Activated naive CD8-positive, alpha-beta T cell (primary cell): ENCODE results near the gene STX1A.
A peak's percentile ranks its signal among the peaks of the same experiment; 100 is the strongest.

Experiments used
- H3K27ac Mint-ChIP-seq: one replicate; pipeline ENCODE4 v1.8.0; 2021; ENCODE audit warnings: mixed read lengths
- H3K27me3 Mint-ChIP-seq: one replicate; pipeline ENCODE4 v1.8.0; 2021; ENCODE audit warnings: mixed read lengths
- H3K36me3 Mint-ChIP-seq: one replicate; pipeline ENCODE4 v1.8.0; 2021; ENCODE audit warnings: mixed read lengths
- H3K4me1 Mint-ChIP-seq: one replicate; pipeline ENCODE4 v1.8.0; 2021; ENCODE audit warnings: low read depth, mixed read lengths
- H3K4me3 Mint-ChIP-seq: one replicate; pipeline ENCODE4 v1.8.0; 2021; ENCODE audit warnings: mild to moderate bottlenecking, mixed read lengths
- H3K9me3 Mint-ChIP-seq: one replicate; pipeline ENCODE4 v1.8.0; 2021; ENCODE audit warnings: low read depth, mixed read lengths

Gene STX1A

GRCh38 chr7:73718905-73719805 lies at the start of gene STX1A:
Gene STX1A, minus strand, starts transcription at chr7:73719669. Its CDS starts 38 bp downstream, at chr7:73719631.
- H3K4me3 Mint-ChIP-seq = peak within 1 kb of the TSS; percentile 89
- H3K27me3 Mint-ChIP-seq = no peaks in the 10 kb centered on the region
- no peaks in the 10 kb centered on the region for H3K9me3 Mint-ChIP-seq
- peaks cover 2% of the 10 kb centered on the region for H3K36me3 Mint-ChIP-seq
- peak within 1 kb of the TSS; percentile 22 for H3K27ac Mint-ChIP-seq
- H3K4me1 Mint-ChIP-seq = peaks cover 29% of the 10 kb centered on the region

GRCh38 chr7:73768641-73769480 lies 49.4 kb upstream of the STX1A start:
- Mint-ChIP-seq H3K9me3 (no peaks in the 10 kb centered on the region), H3K4me1 (peaks cover 6% of the 10 kb centered on the region), H3K36me3 (no peaks in the 10 kb centered on the region), H3K4me3 (no peak overlapping the region), H3K27me3 (peaks cover 12% of the 10 kb centered on the region), H3K27ac (no peak overlapping the region)

GRCh38 chr7:73766556-73767229 lies 47.2 kb upstream of the STX1A start:
- Mint-ChIP-seq H3K27ac (no peak overlapping the region), H3K9me3 (no peaks in the 10 kb centered on the region), H3K36me3 (no peaks in the 10 kb centered on the region), H3K4me3 (no peak overlapping the region), H3K4me1 (peaks cover 6% of the 10 kb centered on the region), H3K27me3 (peaks cover 5% of the 10 kb centered on the region)

- Mint-ChIP-seq H3K9me3 (no peaks in the 10 kb centered on the region), H3K4me3 (no peak overlapping the region), H3K27ac (no peak overlapping the region), H3K27me3 (peaks cover 1% of the 10 kb centered on the region), H3K4me1 (no peaks in the 10 kb centered on the region), H3K36me3 (no peaks in the 10 kb centered on the region)
Observed at GRCh38 chr7:73762659-73762999, 43.2 kb upstream of the STX1A start.

GRCh38 chr7:73761854-73762658 lies 42.6 kb upstream of the STX1A start:
- H3K36me3 Mint-ChIP-seq = no peaks in the 10 kb centered on the region
- H3K4me3 Mint-ChIP-seq = no peak overlapping the region
- no peaks in the 10 kb centered on the region for H3K4me1 Mint-ChIP-seq
- no peak overlapping the region for H3K27ac Mint-ChIP-seq
- no peaks in the 10 kb centered on the region for H3K9me3 Mint-ChIP-seq
- H3K27me3 Mint-ChIP-seq = peaks cover 1% of the 10 kb centered on the region

- no peaks in the 10 kb centered on the region for H3K9me3 Mint-ChIP-seq
- H3K4me1 Mint-ChIP-seq = no peaks in the 10 kb centered on the region
- no peaks in the 10 kb centered on the region for H3K36me3 Mint-ChIP-seq
- H3K4me3 Mint-ChIP-seq = no peak overlapping the region
- peaks cover 1% of the 10 kb centered on the region for H3K27me3 Mint-ChIP-seq
- no peak overlapping the region for H3K27ac Mint-ChIP-seq
Observed at GRCh38 chr7:73758581-73759138, 39.2 kb upstream of the STX1A start.

GRCh38 chr7:73749931-73750776 lies 30.7 kb upstream of the STX1A start:
- no peaks in the 10 kb centered on the region for H3K4me1 Mint-ChIP-seq
- peaks cover 3% of the 10 kb centered on the region for H3K36me3 Mint-ChIP-seq
- H3K27ac Mint-ChIP-seq = no peak overlapping the region
- no peak overlapping the region for H3K4me3 Mint-ChIP-seq
- H3K27me3 Mint-ChIP-seq = peaks cover 9% of the 10 kb centered on the region
- H3K9me3 Mint-ChIP-seq = no peaks in the 10 kb centered on the region

GRCh38 chr7:73746378-73746777 lies 26.9 kb upstream of the STX1A start:
- Mint-ChIP-seq H3K36me3 (peaks cover 3% of the 10 kb centered on the region), H3K4me1 (no peaks in the 10 kb centered on the region), H3K27ac (no peak overlapping the region), H3K27me3 (peaks cover 4% of the 10 kb centered on the region), H3K4me3 (no peak overlapping the region), H3K9me3 (no peaks in the 10 kb centered on the region)

GRCh38 chr7:73742753-73743641 lies 23.5 kb upstream of the STX1A start:
- Mint-ChIP-seq H3K27ac (no peak overlapping the region), H3K27me3 (no peaks in the 10 kb centered on the region), H3K4me1 (no peaks in the 10 kb centered on the region), H3K4me3 (no peak overlapping the region), H3K36me3 (no peaks in the 10 kb centered on the region), H3K9me3 (no peaks in the 10 kb centered on the region)

GRCh38 chr7:73742338-73742752 lies 22.9 kb upstream of the STX1A start:
- peaks cover 6% of the 10 kb centered on the region for H3K4me1 Mint-ChIP-seq
- H3K4me3 Mint-ChIP-seq = no peak overlapping the region
- H3K27me3 Mint-ChIP-seq = no peaks in the 10 kb centered on the region
- H3K36me3 Mint-ChIP-seq = no peaks in the 10 kb centered on the region
- no peak overlapping the region for H3K27ac Mint-ChIP-seq
- no peaks in the 10 kb centered on the region for H3K9me3 Mint-ChIP-seq

GRCh38 chr7:73741600-73741999 lies 22.1 kb upstream of the STX1A start:
- no peaks in the 10 kb centered on the region for H3K27me3 Mint-ChIP-seq
- H3K4me3 Mint-ChIP-seq = no peak overlapping the region
- H3K27ac Mint-ChIP-seq = no peak overlapping the region
- H3K36me3 Mint-ChIP-seq = no peaks in the 10 kb centered on the region
- H3K9me3 Mint-ChIP-seq = no peaks in the 10 kb centered on the region
- H3K4me1 Mint-ChIP-seq = peaks cover 6% of the 10 kb centered on the region

GRCh38 chr7:73740771-73741170 lies 21.3 kb upstream of the STX1A start:
- no peak overlapping the region for H3K4me3 Mint-ChIP-seq
- no peaks in the 10 kb centered on the region for H3K36me3 Mint-ChIP-seq
- H3K9me3 Mint-ChIP-seq = no peaks in the 10 kb centered on the region
- no peak overlapping the region for H3K27ac Mint-ChIP-seq
- H3K4me1 Mint-ChIP-seq = peaks cover 6% of the 10 kb centered on the region
- H3K27me3 Mint-ChIP-seq = no peaks in the 10 kb centered on the region

- H3K9me3 Mint-ChIP-seq = no peaks in the 10 kb centered on the region
- peaks cover 6% of the 10 kb centered on the region for H3K4me1 Mint-ChIP-seq
- H3K36me3 Mint-ChIP-seq = no peaks in the 10 kb centered on the region
- H3K27ac Mint-ChIP-seq = no peak overlapping the region
- no peaks in the 10 kb centered on the region for H3K27me3 Mint-ChIP-seq
- H3K4me3 Mint-ChIP-seq = peak overlapping the region; percentile 46
Observed at GRCh38 chr7:73740212-73740611, 20.7 kb upstream of the STX1A start.
